ENCODE data around the gene HS6ST1. TPM values are rescaled to one million over a fixed set of nuclear protein-coding genes. Genes with fewer than 3 reads are reported as not detected.

The HS6ST1 gene
- total RNA-seq, 1 experiment from 2014 or later = 63.3 TPM

GRCh38 chr2:128307595-128307994 is 11.1 kb downstream of the HS6ST1 start:
- H3K9me3 ChIP-seq (ENCODE audit: low read depth, low read length, poor library complexity, severe bottlenecking) = no peaks in the 10 kb centered on the region
- BruUV-seq (replicated peaks) = no TSS peak
- DNase-seq (ENCODE audit: low spot score) = no peak
- intact Hi-C loops (cut with micrococcal nuclease; ENCODE audit: unreplicated experiment) = no loop called here
- H3K4me3 ChIP-seq (ENCODE audit: low read depth, low read length, poor library complexity, severe bottlenecking) = no peak overlapping the region
- ChIA-PET CTCF (no interaction called here), POLR2A (ENCODE audit: low non-redundant PET) (no interaction called here)
- H3K27me3 ChIP-seq (replicated peaks; ENCODE audit: insufficient read depth, low read depth, low read length, poor library complexity) = no peaks in the 10 kb centered on the region
- no peaks in the 10 kb centered on the region for H3K36me3 ChIP-seq (ENCODE audit: insufficient read depth, low read length, poor library complexity, severe bottlenecking)
- H3K27ac ChIP-seq (ENCODE audit: low read depth, low read length, poor library complexity, severe bottlenecking) = no peak overlapping the region
- TF ChIP-seq EZH2 (IDR thresholded peaks at IDR 0.05; ENCODE audit: borderline replicate concordance, low read depth, low read length, poor library complexity, severe bottlenecking) (no peak), CTCF (conservative IDR thresholded peaks at IDR 0.05; ENCODE audit: low read depth, low read length) (no peak)
- H3K4me1 ChIP-seq (ENCODE audit: insufficient read depth, low read length, poor library complexity, severe bottlenecking) = peaks cover 21% of the 10 kb centered on the region

GRCh38 chr2:128306931-128307460 is 11.7 kb downstream of the HS6ST1 start:
- Histone ChIP-seq H3K36me3 (ENCODE audit: insufficient read depth, low read length, poor library complexity, severe bottlenecking) (no peaks in the 10 kb centered on the region), H3K4me3 (ENCODE audit: low read depth, low read length, poor library complexity, severe bottlenecking) (no peak overlapping the region), H3K4me1 (ENCODE audit: insufficient read depth, low read length, poor library complexity, severe bottlenecking) (peaks cover 21% of the 10 kb centered on the region), H3K27ac (ENCODE audit: low read depth, low read length, poor library complexity, severe bottlenecking) (no peak overlapping the region), H3K9me3 (ENCODE audit: low read depth, low read length, poor library complexity, severe bottlenecking) (no peaks in the 10 kb centered on the region), H3K27me3 (replicated peaks; ENCODE audit: insufficient read depth, low read depth, low read length, poor library complexity) (no peaks in the 10 kb centered on the region)
- intact Hi-C loops (cut with micrococcal nuclease; ENCODE audit: unreplicated experiment) = no loop called here
- TF ChIP-seq EZH2 (IDR thresholded peaks at IDR 0.05; ENCODE audit: borderline replicate concordance, low read depth, low read length, poor library complexity, severe bottlenecking) (no peak), CTCF (conservative IDR thresholded peaks at IDR 0.05; ENCODE audit: low read depth, low read length) (no peak)
- no TSS peak for BruUV-seq (replicated peaks)
- ChIA-PET CTCF (no interaction called here), POLR2A (ENCODE audit: low non-redundant PET) (no interaction called here)
- no peak for DNase-seq (ENCODE audit: low spot score)

- ChIA-PET CTCF (no interaction called here), POLR2A (ENCODE audit: low non-redundant PET) (no interaction called here)
- intact Hi-C loops (cut with micrococcal nuclease; ENCODE audit: unreplicated experiment) = no loop called here
- Histone ChIP-seq H3K4me1 (ENCODE audit: insufficient read depth, low read length, poor library complexity, severe bottlenecking) (peaks cover 21% of the 10 kb centered on the region), H3K27me3 (replicated peaks; ENCODE audit: insufficient read depth, low read depth, low read length, poor library complexity) (no peaks in the 10 kb centered on the region), H3K9me3 (ENCODE audit: low read depth, low read length, poor library complexity, severe bottlenecking) (no peaks in the 10 kb centered on the region), H3K4me3 (ENCODE audit: low read depth, low read length, poor library complexity, severe bottlenecking) (no peak overlapping the region), H3K27ac (ENCODE audit: low read depth, low read length, poor library complexity, severe bottlenecking) (peak overlapping the region; percentile 81), H3K36me3 (ENCODE audit: insufficient read depth, low read length, poor library complexity, severe bottlenecking) (no peaks in the 10 kb centered on the region)
- DNase-seq (ENCODE audit: low spot score) = no peak
- TF ChIP-seq CTCF (conservative IDR thresholded peaks at IDR 0.05; ENCODE audit: low read depth, low read length) = no peak
- no peak for TF ChIP-seq EZH2 (IDR thresholded peaks at IDR 0.05; ENCODE audit: borderline replicate concordance, low read depth, low read length, poor library complexity, severe bottlenecking)
- no TSS peak for BruUV-seq (replicated peaks)
Observed at GRCh38 chr2:128306081-128306930, 12.4 kb downstream of the HS6ST1 start.

Measured in A673 (cell line).